HuH-7 (cell line): ENCODE data around the gene PCTP.

Source experiments
- DNase-seq: peaks from one replicate; pipeline ENCODE4 v3.0.0; 2011; ENCODE audit warnings: low spot score

Gene PCTP

DNA sequence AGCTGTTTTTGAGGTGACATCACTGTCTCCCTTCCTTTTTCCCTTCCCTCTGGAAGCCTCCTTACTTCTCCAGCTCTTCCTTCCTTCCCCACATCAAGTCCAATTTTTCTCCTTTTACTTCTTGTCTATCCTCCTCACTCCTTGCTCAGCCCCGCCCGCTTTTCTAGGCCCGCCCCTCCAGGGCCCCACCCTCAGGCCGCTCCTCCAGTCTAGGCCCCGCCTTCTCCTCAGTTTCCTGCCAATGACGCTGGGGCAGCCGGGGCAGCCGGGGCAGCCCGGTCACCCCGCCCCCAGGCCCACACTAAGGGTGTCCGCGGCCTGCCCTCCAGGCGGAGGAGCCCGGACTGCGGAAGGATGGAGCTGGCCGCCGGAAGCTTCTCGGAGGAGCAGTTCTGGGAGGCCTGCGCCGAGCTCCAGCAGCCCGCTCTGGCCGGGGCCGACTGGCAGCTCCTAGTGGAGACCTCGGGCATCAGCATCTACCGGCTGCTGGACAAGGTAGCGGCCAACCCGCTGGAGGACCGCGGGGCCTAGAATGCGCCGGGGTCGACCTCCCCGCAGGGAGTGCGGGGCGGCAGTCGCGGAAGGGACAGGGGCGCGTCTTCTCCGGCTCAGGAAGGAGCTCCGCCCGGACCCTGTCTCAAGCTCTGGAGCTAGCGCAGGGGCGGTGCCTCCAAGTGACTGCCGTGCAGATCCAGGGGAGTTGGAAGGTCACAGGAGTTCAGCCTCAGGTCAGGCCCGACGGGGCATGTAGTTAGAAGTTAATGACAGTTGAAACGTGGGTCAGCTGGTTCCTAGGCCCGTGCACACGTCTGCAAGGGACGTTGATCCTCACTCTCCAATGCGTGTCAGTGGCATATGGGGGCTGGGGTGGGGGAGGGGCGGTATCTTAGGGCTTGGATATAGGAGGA, at the start of gene PCTP:
PCTP (plus strand) TSS at position 302 of the 908 bp plus-strand sequence; CDS start at position 355, 53 bp downstream.
- peak; percentile 87 for DNase-seq

DNA sequence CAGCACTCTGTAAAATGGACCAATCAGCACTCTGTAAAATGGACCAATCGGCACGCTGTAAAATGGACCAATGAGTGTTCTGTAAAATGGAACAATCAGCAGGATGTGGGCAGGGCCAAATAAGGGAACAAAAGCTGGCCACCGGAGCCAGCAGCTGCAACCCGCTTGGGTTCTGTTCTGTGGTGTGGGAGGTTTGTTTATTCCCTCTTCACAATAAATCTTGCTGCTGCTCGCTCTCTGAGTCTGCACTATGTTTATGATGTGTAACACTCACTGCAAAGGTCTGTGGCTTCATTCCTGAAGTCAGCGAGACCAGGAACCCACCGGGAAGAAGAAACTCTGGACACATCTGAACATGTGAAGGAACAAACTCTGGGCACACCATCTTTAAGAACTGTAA, 48.7 kb upstream of the PCTP start:
- no peak for DNase-seq

GRCh38 chr17:55704401-55704800, 46.5 kb upstream of the PCTP start:
- no peak for DNase-seq

- no peak for DNase-seq
Observed at GRCh38 chr17:55705847-55706246, 45.0 kb upstream of the PCTP start.

- DNase-seq: no peak
Observed at GRCh38 chr17:55706808-55707773, 43.8 kb upstream of the PCTP start.

- no peak for DNase-seq
Observed at GRCh38 chr17:55708175-55708974, 42.5 kb upstream of the PCTP start.

DNA sequence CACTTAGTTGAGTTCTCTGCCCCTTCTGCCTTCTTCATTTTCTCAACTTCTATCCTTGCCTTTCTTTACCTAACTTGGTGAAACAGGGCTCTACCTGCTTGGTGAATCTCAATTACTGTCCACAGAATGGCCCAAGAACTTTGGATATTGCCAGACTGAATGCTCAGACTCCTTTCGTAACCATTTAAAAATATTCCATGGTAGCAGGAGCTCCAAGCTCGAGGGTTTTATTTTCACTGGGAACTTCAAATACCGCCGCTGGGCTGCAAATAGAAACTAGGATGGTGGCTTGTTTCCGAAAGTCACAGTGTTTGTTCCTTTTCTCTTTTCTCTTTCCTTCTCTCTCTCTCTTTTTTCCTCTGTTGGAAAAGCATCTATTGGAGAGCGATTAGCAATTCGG, 41.4 kb upstream of the PCTP start:
- no peak for DNase-seq

GRCh38 chr17:55709984-55710383, 40.9 kb upstream of the PCTP start:
- DNase-seq: no peak

DNA sequence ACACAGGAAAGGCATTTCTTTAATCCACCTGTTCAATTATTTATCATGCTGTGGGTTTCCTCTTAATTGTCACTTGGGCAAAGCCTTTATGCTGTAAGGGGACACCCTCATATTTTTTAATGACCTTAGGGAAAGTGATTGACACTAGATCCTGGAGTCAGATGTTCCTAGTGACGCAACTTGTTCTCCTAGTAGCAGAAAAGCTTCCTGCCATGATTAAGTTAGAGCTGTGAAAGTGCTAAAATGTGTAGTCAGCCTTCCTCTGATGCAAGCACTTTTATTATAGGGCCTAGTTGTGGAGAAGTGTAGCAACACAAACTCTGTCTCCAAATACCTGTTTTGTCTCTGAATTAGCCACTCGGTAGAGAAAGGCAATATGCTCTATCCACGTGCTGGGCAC, 40.4 kb upstream of the PCTP start:
- DNase-seq: no peak

DNA sequence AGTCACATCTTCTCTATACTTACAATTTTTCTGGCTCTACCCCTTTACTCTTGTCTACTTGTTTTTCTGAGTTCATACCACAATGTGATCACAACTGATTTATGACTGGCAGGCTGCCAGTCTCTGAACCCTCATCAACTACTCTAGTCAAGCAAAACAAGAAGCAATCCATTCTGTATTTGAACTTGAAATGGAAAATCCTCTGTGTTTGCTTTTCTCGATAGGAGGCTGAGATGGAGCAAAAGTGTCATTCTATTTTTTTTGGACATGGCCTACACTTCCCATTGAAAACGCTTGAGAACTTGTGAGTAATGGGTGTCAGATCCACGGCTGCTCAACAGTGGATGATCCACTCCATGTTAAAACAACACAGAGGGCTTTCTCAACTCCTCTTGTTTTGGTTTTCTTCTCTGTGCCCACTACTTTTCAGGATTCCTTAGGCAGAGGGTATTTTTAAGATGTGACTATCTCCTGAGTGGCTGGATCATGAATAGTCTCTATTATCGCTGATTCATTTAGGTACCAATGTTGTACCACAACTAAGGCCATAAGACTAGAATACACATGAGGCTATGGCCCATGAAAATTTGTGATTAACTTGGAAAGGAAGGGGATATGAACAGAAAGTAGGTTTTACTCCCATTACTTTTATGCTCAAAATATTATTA, 39.9 kb upstream of the PCTP start:
- DNase-seq: no peak

DNA sequence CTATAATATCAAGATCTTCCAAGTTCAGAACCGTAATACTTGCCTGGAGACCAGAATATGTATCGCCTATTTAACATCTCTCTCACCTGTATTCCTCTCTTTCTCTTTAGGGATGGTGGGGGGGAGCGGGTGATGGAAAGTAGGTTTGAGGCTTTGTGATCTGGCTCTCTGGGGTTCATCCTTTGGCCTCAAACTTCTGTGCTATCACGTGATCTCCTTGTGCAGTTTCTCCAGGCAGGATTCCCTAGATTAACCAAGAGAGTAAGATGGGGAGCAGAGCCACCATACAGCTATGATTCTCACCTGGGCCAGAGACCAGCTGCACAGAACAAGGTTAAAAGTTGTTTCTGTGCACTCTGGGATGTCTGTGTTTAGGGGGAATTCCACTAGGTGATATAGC, 33.4 kb upstream of the PCTP start:
- no peak for DNase-seq

DNA sequence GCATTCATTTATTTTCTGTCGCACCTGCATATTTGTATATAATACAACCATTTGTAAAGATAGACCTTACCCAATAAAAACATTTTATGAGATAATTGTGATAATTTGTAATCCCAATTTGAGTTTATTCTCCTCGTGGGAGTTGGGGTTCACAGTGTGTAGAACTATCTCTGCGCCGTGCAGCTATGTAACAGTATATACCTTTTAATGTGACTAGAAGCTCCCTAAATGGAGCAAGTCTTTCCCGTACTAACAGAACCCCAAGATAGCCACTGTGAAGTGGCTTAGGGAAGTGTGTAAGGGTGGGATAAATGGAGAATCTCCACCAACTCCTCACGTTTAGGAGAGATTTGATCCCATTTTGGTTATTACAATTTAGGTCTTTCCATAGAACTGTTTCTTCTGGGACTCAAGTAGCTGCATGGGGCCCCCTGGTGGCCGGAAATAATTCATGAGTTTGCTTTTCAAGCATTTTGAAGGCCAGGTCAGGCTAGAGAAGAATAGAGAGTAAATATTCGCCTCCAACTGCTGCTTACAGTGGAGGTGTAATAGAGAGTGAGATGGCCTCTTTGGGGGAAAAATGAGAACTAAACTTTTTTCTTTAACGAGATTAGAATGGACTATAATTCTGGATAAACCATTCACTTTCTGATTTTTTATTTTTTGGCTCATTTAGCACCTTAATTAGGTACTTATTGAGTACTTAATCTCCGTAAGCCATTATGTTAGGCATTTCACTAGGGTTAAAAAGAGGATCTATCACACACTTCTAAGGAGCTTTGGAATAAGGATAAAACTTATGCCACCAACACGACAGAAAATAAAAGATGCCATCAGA, 32.7 kb upstream of the PCTP start:
- peak; percentile 17 for DNase-seq

- DNase-seq: no peak
Observed at GRCh38 chr17:55720919-55721836, 29.7 kb upstream of the PCTP start.

- DNase-seq: no peak
Observed at GRCh38 chr17:55722016-55722736, 28.7 kb upstream of the PCTP start.

- no peak for DNase-seq
Observed at GRCh38 chr17:55722742-55723487, 27.9 kb upstream of the PCTP start, which contains the start of gene TMEM100. Gene TMEM100, minus strand, starts transcription at chr17:55722864. Its CDS starts 1,794 bp downstream, at chr17:55721070.

DNA sequence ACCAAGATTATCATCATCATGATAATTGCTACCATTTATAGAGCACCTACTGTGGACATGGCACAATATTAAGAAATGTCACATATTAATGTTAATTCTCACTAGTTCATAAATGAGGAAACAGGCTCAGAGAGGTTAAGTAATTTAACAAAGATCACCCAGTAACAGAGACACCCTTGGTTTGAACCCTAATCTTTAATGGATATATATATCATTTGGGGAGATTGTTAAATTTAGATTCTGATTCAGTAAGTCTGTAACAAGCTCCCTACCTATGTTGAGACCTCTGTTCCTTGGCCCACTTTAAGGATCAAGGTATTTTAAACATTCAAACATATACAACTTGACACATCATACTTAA, 27.4 kb upstream of the PCTP start:
- no peak for DNase-seq

- no peak for DNase-seq
Observed at GRCh38 chr17:55726440-55726839, 24.4 kb upstream of the PCTP start.

- no peak for DNase-seq
Observed at GRCh38 chr17:55727275-55727674, 23.6 kb upstream of the PCTP start.
